IMR-90 (cell line): Measurements from ENCODE around the gene ARID4B. TPM values are rescaled to one million over a fixed set of nuclear protein-coding genes. Genes with fewer than 3 reads are reported as not detected.

Source experiments
- ATAC-seq: fragments of 200-7000 bp; cut with Tn5 transposase; 2 replicates; pipeline ENCODE4 v1.9.1; 2020; ENCODE audit warnings: low read depth, mild to moderate bottlenecking, moderate library complexity
- BruUV-seq: library from RNA; stranded (reverse); fragments of 400-500 nt; replicated peaks from 2 replicates; lab custom pipeline; 2021; lab: Mats Ljungman, UMichigan
- CTCF ChIA-PET: fragments of 300-600 bp; formaldehyde crosslinking; extraction: SDS; loops from one replicate; lab custom pipeline; 2021; ENCODE audit warnings: antibody characterized with exemption; lab: Yijun Ruan, JAX
- POLR2A ChIA-PET: fragments of 300-600 bp; sonication (Branson Sonifier 250); formaldehyde crosslinking; loops from one replicate; lab custom pipeline; 2022; ENCODE audit warnings: antibody characterized with exemption; ENCODE audit not compliant: unreplicated experiment; lab: Charles Lee
- DNase-seq: peaks from one replicate; pipeline ENCODE4 v3.0.0; 2013
- H2AFZ ChIP-seq: replicated peaks from 2 replicates; pipeline ENCODE3; 2013; ENCODE audit warnings: low read length, mild to moderate bottlenecking; ENCODE audit not compliant: poor library complexity
- H2AK5ac ChIP-seq: 2 replicates; pipeline ENCODE4 v1.6.1; 2013; ENCODE audit warnings: low read depth, low read length, inconsistent platforms
- H2AK9ac ChIP-seq: replicated peaks from 2 replicates; pipeline ENCODE3; 2013; ENCODE audit warnings: mild to moderate bottlenecking, low read depth, low read length, moderate library complexity; ENCODE audit not compliant: poor library complexity
- H2BK120ac ChIP-seq: 2 replicates; pipeline ENCODE4 v1.6.1; 2013; ENCODE audit warnings: low read depth, low read length, inconsistent platforms
- H2BK15ac ChIP-seq: 3 replicates; pipeline ENCODE4 v1.6.1; 2013; ENCODE audit warnings: low read depth, low read length, inconsistent platforms
- H2BK20ac ChIP-seq: 2 replicates; pipeline ENCODE4 v1.6.1; 2013; ENCODE audit warnings: low read depth, mild to moderate bottlenecking, inconsistent platforms, low read length, moderate library complexity
- H2BK5ac ChIP-seq: 2 replicates; pipeline ENCODE4 v1.6.1; 2013; ENCODE audit warnings: mild to moderate bottlenecking, low read depth, low read length, inconsistent platforms; ENCODE audit not compliant: poor library complexity, severe bottlenecking
- H3K14ac ChIP-seq: replicated peaks from 2 replicates; pipeline ENCODE4 v1.6.1; 2013; ENCODE audit warnings: low read depth, low read length, inconsistent platforms
- H3K18ac ChIP-seq: 2 replicates; pipeline ENCODE4 v1.6.1; 2013; ENCODE audit warnings: low read depth, low read length, control low read depth
- H3K23ac ChIP-seq: 2 replicates; pipeline ENCODE4 v1.6.1; 2013; ENCODE audit warnings: low read depth, low read length, inconsistent platforms
- H3K27ac ChIP-seq: 2 replicates; pipeline ENCODE4 v1.5.1; 2013; ENCODE audit warnings: mild to moderate bottlenecking, control low read depth, low read length; ENCODE audit not compliant: insufficient read depth
- H3K27me3 ChIP-seq: 2 replicates; pipeline ENCODE4 v1.6.1; 2013; ENCODE audit warnings: low read length; ENCODE audit not compliant: control insufficient read depth, insufficient read depth
- H3K36me3 ChIP-seq: 2 replicates; pipeline ENCODE4 v1.6.1; 2013; ENCODE audit warnings: low read length, mixed read lengths; ENCODE audit not compliant: control insufficient read depth, insufficient read depth
- H3K4ac ChIP-seq: 2 replicates; pipeline ENCODE4 v1.6.1; 2013; ENCODE audit warnings: low read depth, low read length, inconsistent platforms
- H3K4me1 ChIP-seq: 2 replicates; pipeline ENCODE4 v1.6.1; 2013; ENCODE audit warnings: low read length, mixed read lengths; ENCODE audit not compliant: control insufficient read depth, insufficient read depth
- H3K4me2 ChIP-seq: 2 replicates; pipeline ENCODE4 v1.6.1; 2013; ENCODE audit warnings: low read depth, mild to moderate bottlenecking, control low read depth, low read length, moderate library complexity
- H3K4me3 ChIP-seq: 2 replicates; pipeline ENCODE4 v1.5.1; 2013; ENCODE audit warnings: low read depth, mild to moderate bottlenecking, control low read depth, low read length, moderate library complexity; ENCODE audit not compliant: insufficient read depth
- H3K56ac ChIP-seq: 2 replicates; pipeline ENCODE4 v1.6.1; 2013; ENCODE audit warnings: low read length, inconsistent platforms; ENCODE audit not compliant: insufficient read depth; ENCODE audit errors: extremely low read depth
- H3K79me1 ChIP-seq, 2 experiments: 2 replicates each; pipeline ENCODE4 v1.6.1; 2013; ENCODE audit warnings: low read length in 2 of 2, inconsistent platforms in 1 of 2, low read depth in 1 of 2
- H3K9ac ChIP-seq: 2 replicates; pipeline ENCODE4 v1.6.1; 2013; ENCODE audit warnings: low read depth, low read length, control low read depth
- H3K9me1 ChIP-seq: 2 replicates; pipeline ENCODE4 v1.6.1; 2013; ENCODE audit warnings: low read length, inconsistent platforms; ENCODE audit not compliant: insufficient read depth
- H3K9me3 ChIP-seq: 2 replicates; pipeline ENCODE4 v1.6.1; 2013; ENCODE audit warnings: low read length; ENCODE audit not compliant: control insufficient read depth, insufficient read depth
- H4K20me1 ChIP-seq: 2 replicates; pipeline ENCODE4 v1.6.1; 2013; ENCODE audit warnings: low read length, inconsistent platforms; ENCODE audit not compliant: insufficient read depth
- H4K5ac ChIP-seq: 2 replicates; pipeline ENCODE4 v1.6.1; 2013; ENCODE audit warnings: mild to moderate bottlenecking, low read depth, low read length, control low read depth
- H4K8ac ChIP-seq, 2 experiments: 2 replicates each; pipeline ENCODE4 v1.6.1; 2013; ENCODE audit warnings: low read depth in 2 of 2, low read length in 2 of 2, control low read depth in 1 of 2, inconsistent platforms in 1 of 2
- H4K91ac ChIP-seq: 2 replicates; pipeline ENCODE4 v1.6.1; 2013; ENCODE audit warnings: low read depth, low read length, inconsistent platforms; ENCODE audit not compliant: insufficient read depth
- POLR2A ChIP-seq: IDR thresholded peaks from 2 replicates; pipeline ENCODE4 v1.6.1; 2012; ENCODE audit warnings: mild to moderate bottlenecking, low read depth, low read length
- RCOR1 ChIP-seq: IDR thresholded peaks from 2 replicates; pipeline ENCODE4 v1.6.1; 2012; ENCODE audit warnings: mild to moderate bottlenecking, low read length, improper control_type of control experiment; ENCODE audit not compliant: insufficient replicate concordance
- WGBS, 2 experiments: methylation state at CpG; one replicate each; pipeline versions ENCODE4 v1.1.5 to v1.1.7; 2013; ENCODE audit warnings: missing lambda C conversion rate in 2 of 2; ENCODE audit not compliant: insufficient read length in 1 of 2; ENCODE audit errors: extremely low coverage in 2 of 2; 5-methylcytosine and 5-hydroxymethylcytosine counted together
- dilution Hi-C: fragments of 300-500 bp; cut with HindIII; formaldehyde crosslinking; loops from one replicate; pipeline ENCODE4 v1.14.3; 2018; ENCODE audit warnings: low sequenced_read_pairs; ENCODE audit not compliant: unreplicated experiment
- in situ Hi-C: fragments of 300-500 bp; cut with MboI; formaldehyde crosslinking; loops from 3 replicates; pipeline ENCODE4 v1.14.3; 2019; ENCODE audit warnings: low sequenced_read_pairs, inconsistent platforms, mixed read lengths
- intact Hi-C: fragments of 100-400 bp; cut with micrococcal nuclease; formaldehyde crosslinking; loops from 2 replicates; pipeline ENCODE4 v1.10.0; 2022
- polyA plus RNA-seq, 3 experiments: library from polyadenylated mRNA; depleted of rRNA; stranded (reverse); fragments of >200 nt; gene quantifications; 2 replicates each; pipeline ENCODE4 v1.2.3, GENCODE V29; 2012; ENCODE audit warnings: low replicate concordance in 1 of 3
- total RNA-seq: library from RNA; depleted of rRNA; stranded (reverse); fragments of >200 nt; gene quantifications from 2 replicates; pipeline ENCODE4 v1.2.3, GENCODE V29; 2012

ARID4B gene
- total and polyA plus RNA-seq, 2 of the 4 experiments (the other 2 are of a cell fraction) = 8.5 to 16.0 TPM

DNA sequence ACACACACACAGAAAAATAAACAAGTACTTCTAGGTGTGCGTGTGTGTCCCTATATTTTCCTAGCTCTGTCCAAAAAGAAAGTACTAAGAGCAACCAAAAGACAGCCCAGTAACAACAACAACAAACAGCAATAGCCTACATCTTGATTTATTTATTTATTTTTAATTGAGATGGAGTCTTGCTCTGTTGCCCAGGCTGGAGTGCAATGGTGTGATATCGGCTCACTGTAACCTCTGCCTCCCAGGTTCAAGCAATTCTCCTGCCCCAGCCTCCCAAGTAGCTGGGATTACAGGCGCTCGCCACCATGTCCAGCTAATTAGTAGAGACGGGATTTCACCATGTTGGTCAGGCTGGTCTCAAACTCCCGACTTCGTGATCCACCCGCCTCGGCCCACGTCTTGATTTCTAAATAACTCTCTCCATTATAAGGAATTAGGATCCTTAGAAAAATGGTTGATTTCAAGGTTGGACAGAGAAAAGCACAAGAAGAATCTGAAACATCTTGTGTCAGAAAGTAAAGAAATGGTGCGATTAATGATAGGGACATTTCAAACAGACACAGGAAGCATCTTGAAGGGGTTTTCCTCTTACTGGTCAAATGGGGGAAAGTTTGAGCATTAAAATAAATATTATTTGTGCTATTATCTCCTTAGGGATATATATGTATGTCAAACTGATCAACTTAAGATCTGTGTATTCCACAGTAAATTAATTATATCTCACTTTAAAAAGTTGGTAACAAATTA, 59.4 kb downstream of the ARID4B start:
- no peak overlapping the region for H3K23ac ChIP-seq
- no TSS peak for BruUV-seq
- no CpG with 5 or more reads among the region's 11 CpGs for WGBS, 2 experiments
- POLR2A ChIA-PET = no interaction called here
- in situ Hi-C loops (no loop called here), dilution Hi-C loops (no loop called here), intact Hi-C loops (no loop called here)
- H3K36me3 ChIP-seq = no peaks in the 10 kb centered on the region
- peaks cover 4% of the 10 kb centered on the region for H3K9me1 ChIP-seq
- CTCF ChIA-PET = no interaction called here
- TF ChIP-seq POLR2A (no peak), RCOR1 (no peak)
- H3K79me1 ChIP-seq = peaks cover 23 to 54% of the 10 kb centered on the region in 2 experiments
- no peak overlapping the region for H4K5ac ChIP-seq
- H4K8ac ChIP-seq = no peak overlapping the region
- no peak overlapping the region for H2AK9ac ChIP-seq
- H3K9me3 ChIP-seq = no peaks in the 10 kb centered on the region
- no peak overlapping the region for H3K18ac ChIP-seq
- no peak overlapping the region for H3K9ac ChIP-seq
- no peak overlapping the region for H2AK5ac ChIP-seq
- H4K20me1 ChIP-seq = peaks cover 74% of the 10 kb centered on the region
- no peak overlapping the region for H2BK5ac ChIP-seq
- H4K91ac ChIP-seq = no peak overlapping the region
- H3K4me1 ChIP-seq = peaks cover 4% of the 10 kb centered on the region
- H2BK120ac ChIP-seq = no peak overlapping the region
- H2BK20ac ChIP-seq = no peak overlapping the region
- H3K4me3 ChIP-seq = no peak overlapping the region
- H2BK15ac ChIP-seq = no peak overlapping the region
- no peak overlapping the region for H3K27ac ChIP-seq
- no peak overlapping the region for H2AFZ ChIP-seq
- no peak overlapping the region for H3K56ac ChIP-seq
- ATAC-seq = no peak
- no peak overlapping the region for H3K4ac ChIP-seq
- H3K14ac ChIP-seq = no peak overlapping the region
- no peak for DNase-seq
- no peak overlapping the region for H3K4me2 ChIP-seq
- H3K27me3 ChIP-seq = no peaks in the 10 kb centered on the region
